ENCODE data around the gene E2F6. TPM values are rescaled to one million over a fixed set of nuclear protein-coding genes. Genes with fewer than 3 reads are reported as not detected.

E2F6 gene
- total and polyA plus RNA-seq, 2 of the 4 experiments (the other 2 are of a cell fraction): 8.2 to 10.9 TPM

- Histone ChIP-seq H4K91ac (ENCODE audit: insufficient read depth, low read depth, low read length) (no peak overlapping the region), H3K9me1 (ENCODE audit: insufficient read depth, low read length) (no peaks in the 10 kb centered on the region), H3K4me1 (ENCODE audit: control insufficient read depth, insufficient read depth, low read length) (no peaks in the 10 kb centered on the region), H4K5ac (ENCODE audit: low read depth, low read length) (no peak overlapping the region), H2AK9ac (replicated peaks; ENCODE audit: low read depth, low read length, poor library complexity) (no peak overlapping the region), H3K23ac (ENCODE audit: low read depth, low read length) (no peak overlapping the region), H3K27me3 (ENCODE audit: control insufficient read depth, insufficient read depth, low read length) (peaks cover 46% of the 10 kb centered on the region), H3K9me3 (ENCODE audit: control insufficient read depth, insufficient read depth, low read length) (no peaks in the 10 kb centered on the region), H4K8ac (ENCODE audit: low read depth in 2 of 2, low read length in 2 of 2) (no peak overlapping the region), H3K56ac (ENCODE audit: extremely low read depth, insufficient read depth, low read length) (no peak overlapping the region), H3K79me1 (ENCODE audit: low read depth in 1 of 2, low read length in 2 of 2) (no peaks in the 10 kb centered on the region), H3K14ac (replicated peaks; ENCODE audit: low read depth, low read length) (no peak overlapping the region), H4K20me1 (ENCODE audit: insufficient read depth, low read length) (no peaks in the 10 kb centered on the region; the same call in 1 of the 2 replicates), H3K4me3 (ENCODE audit: insufficient read depth, low read depth, low read length) (no peak overlapping the region), H3K36me3 (ENCODE audit: control insufficient read depth, insufficient read depth, low read length) (no peaks in the 10 kb centered on the region), H3K4ac (ENCODE audit: low read depth, low read length) (no peak overlapping the region), H2BK20ac (ENCODE audit: low read depth, low read length) (no peak overlapping the region), H2BK120ac (ENCODE audit: low read depth, low read length) (no peak overlapping the region), H2BK5ac (ENCODE audit: low read depth, low read length, poor library complexity, severe bottlenecking) (no peak overlapping the region), H3K9ac (ENCODE audit: low read depth, low read length) (no peak overlapping the region), H2BK15ac (ENCODE audit: low read depth, low read length) (no peak overlapping the region), H3K18ac (ENCODE audit: low read depth, low read length) (no peak overlapping the region), H2AK5ac (ENCODE audit: low read depth, low read length) (no peak overlapping the region), H3K27ac (ENCODE audit: insufficient read depth, low read length) (no peak overlapping the region), H2AFZ (replicated peaks; ENCODE audit: low read length, poor library complexity) (no peak overlapping the region), H3K4me2 (ENCODE audit: low read depth, low read length) (no peak overlapping the region)
- TF ChIP-seq ELK1 (IDR thresholded peaks at IDR 0.05; ENCODE audit: borderline replicate concordance, low read depth, low read length) (no peak), CHD1 (IDR thresholded peaks at IDR 0.05; ENCODE audit: low read depth, low read length) (no peak), MXI1 (IDR thresholded peaks at IDR 0.05; ENCODE audit: borderline replicate concordance, low read depth, low read length) (no peak), CEBPB (IDR thresholded peaks at IDR 0.05; ENCODE audit: low read depth, low read length) (no peak), BHLHE40 (IDR thresholded peaks at IDR 0.05; ENCODE audit: low read depth, low read length) (no peak), POLR2A (IDR thresholded peaks at IDR 0.05; ENCODE audit: low read depth, low read length) (no peak), USF2 (IDR thresholded peaks at IDR 0.05; ENCODE audit: low read depth, low read length) (no peak), MAFK (IDR thresholded peaks at IDR 0.05; ENCODE audit: low read depth, low read length) (no peak), CTCF (conservative IDR thresholded peaks at IDR 0.05; ENCODE audit: low read depth, low read length) (no peak), SMC3 (IDR thresholded peaks at IDR 0.05; ENCODE audit: low read depth, low read length) (no peak), RFX5 (IDR thresholded peaks at IDR 0.05; ENCODE audit: low read depth, low read length) (no peak), FOS (IDR thresholded peaks at IDR 0.05; ENCODE audit: low read depth, low read length) (no peak), RCOR1 (IDR thresholded peaks at IDR 0.05; ENCODE audit: insufficient replicate concordance, low read length) (no peak)
- BruUV-seq (replicated peaks): no TSS peak
- no peak for ATAC-seq (ENCODE audit: low read depth)
- POLR2A ChIA-PET (ENCODE audit: unreplicated experiment): no interaction called here
- intact Hi-C loops (cut with micrococcal nuclease) (no loop called here), dilution Hi-C loops (cut with HindIII; ENCODE audit: low sequenced_read_pairs, unreplicated experiment) (no loop called here), in situ Hi-C loops (cut with MboI; ENCODE audit: low sequenced_read_pairs) (no loop called here)
- CTCF ChIA-PET: no interaction called here
- no peak for DNase-seq
- WGBS, 2 experiments (ENCODE audit: extremely low coverage in 2 of 2, insufficient read length in 1 of 2): 92 to 95% methylated on average over 2 to 4 of the region's 6 CpGs
Observed at GRCh38 chr2:11514904-11515303, 48.9 kb upstream of the E2F6 start.
